ENCODE measurements around the gene PPP1R16B.

PPP1R16B gene

DNA sequence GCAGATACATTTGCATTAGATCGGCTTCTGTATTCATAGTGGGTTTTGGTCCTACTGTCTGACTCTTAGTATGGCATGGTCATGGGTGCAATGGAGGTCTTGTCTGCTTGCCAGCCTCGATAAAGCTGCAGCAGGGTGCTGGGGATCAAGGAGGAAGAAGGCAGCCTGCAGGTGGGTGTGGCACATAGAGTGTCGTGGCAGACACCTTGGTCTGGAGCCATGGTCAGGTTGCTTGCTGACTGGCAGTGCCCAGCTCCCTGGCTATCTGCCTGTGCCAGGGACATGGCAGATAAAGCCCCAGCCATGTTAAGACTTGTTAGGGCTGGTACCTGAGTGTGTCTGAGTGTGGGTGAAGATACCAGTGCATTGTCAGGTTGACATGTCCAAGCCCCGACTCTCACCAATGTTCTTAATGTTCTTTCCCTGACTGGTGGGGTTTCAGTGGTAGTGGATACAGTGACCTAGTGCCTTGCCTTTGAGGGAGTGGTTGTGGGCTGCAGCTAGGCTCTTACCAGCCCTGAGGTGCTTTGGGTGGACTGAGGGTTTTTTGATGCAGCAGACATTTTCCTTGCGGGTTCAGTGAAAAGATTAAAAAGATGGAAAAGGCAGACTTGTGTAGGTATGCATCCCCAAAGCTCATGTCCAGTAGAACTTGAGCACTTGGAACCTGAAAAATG, 122.5 kb downstream of the PPP1R16B start:
- Histone ChIP-seq H3K9ac (peak overlapping the region; percentile 95; the same call in 1 of the 2 replicates), H3K4me1 (peaks cover 48% of the 10 kb centered on the region), H3K4me2 (peak overlapping the region; percentile 86), H3K36me3 (peaks cover 34% of the 10 kb centered on the region), H3K27me3 (no peaks in the 10 kb centered on the region), H3K4me3 (peak overlapping the region; percentile 92), H3K27ac (no peak overlapping the region; the same call in 1 of the 2 replicates), H4K20me1 (peaks cover 57% of the 10 kb centered on the region), H3K9me3 (no peaks in the 10 kb centered on the region)
- no peak for TF ChIP-seq Cebpa-rat (IDR thresholded peaks at IDR 0.05)

DNA sequence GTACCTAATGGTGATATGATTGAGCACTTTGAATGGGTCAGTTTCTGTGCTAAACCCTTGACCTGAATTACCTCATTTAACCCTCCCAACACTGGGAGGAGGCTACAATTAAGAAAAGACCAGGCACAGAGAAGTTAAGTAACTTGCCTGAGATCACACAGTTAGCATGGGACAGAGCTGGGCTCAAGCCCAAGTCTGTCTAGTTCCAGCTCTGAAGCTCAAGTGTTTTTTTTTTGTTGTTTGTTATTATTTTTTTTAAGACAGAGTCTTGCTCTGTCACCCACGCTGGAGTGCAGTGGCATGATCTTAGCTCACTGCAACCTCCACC, 124.7 kb downstream of the PPP1R16B start:
- H3K36me3 ChIP-seq: peaks cover 54% of the 10 kb centered on the region
- H3K9me3 ChIP-seq: no peaks in the 10 kb centered on the region
- no peak overlapping the region for H3K9ac ChIP-seq
- H3K4me1 ChIP-seq: peaks cover 49% of the 10 kb centered on the region
- no peak for TF ChIP-seq Cebpa-rat (IDR thresholded peaks at IDR 0.05)
- no peak overlapping the region for H3K27ac ChIP-seq
- peaks cover 79% of the 10 kb centered on the region for H4K20me1 ChIP-seq
- H3K4me2 ChIP-seq: peak overlapping the region; percentile 86; the same call in 1 of the 2 replicates
- H3K27me3 ChIP-seq: no peaks in the 10 kb centered on the region
- H3K4me3 ChIP-seq: no peak overlapping the region

DNA sequence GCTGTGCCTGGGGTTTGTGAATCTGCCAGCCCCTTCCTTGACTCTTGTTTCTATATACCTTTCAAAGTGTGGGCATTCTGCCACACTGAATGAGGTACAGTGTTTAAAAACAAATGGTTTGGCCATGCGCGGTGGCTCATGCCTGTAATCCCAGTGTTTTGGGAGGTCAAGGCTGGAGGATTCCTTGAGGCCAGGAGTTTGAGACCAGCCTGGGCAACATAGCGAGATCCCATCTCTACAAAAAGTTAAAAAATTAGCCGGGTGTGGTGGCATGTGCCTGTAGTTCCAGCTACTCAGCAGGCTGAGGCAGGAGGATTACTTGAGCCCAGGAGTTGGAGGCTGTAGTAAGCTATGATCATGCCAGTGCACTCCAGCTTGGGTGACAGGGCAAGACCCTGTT, 126.5 kb downstream of the PPP1R16B start:
- H3K4me3 ChIP-seq: no peak overlapping the region
- peaks cover 96% of the 10 kb centered on the region for H4K20me1 ChIP-seq
- H3K9ac ChIP-seq: no peak overlapping the region
- H3K27me3 ChIP-seq: no peaks in the 10 kb centered on the region
- H3K9me3 ChIP-seq: no peaks in the 10 kb centered on the region
- TF ChIP-seq Cebpa-rat (IDR thresholded peaks at IDR 0.05): no peak
- H3K36me3 ChIP-seq: peaks cover 71% of the 10 kb centered on the region
- no peak overlapping the region for H3K27ac ChIP-seq
- no peak overlapping the region for H3K4me2 ChIP-seq
- peaks cover 65% of the 10 kb centered on the region for H3K4me1 ChIP-seq

DNA sequence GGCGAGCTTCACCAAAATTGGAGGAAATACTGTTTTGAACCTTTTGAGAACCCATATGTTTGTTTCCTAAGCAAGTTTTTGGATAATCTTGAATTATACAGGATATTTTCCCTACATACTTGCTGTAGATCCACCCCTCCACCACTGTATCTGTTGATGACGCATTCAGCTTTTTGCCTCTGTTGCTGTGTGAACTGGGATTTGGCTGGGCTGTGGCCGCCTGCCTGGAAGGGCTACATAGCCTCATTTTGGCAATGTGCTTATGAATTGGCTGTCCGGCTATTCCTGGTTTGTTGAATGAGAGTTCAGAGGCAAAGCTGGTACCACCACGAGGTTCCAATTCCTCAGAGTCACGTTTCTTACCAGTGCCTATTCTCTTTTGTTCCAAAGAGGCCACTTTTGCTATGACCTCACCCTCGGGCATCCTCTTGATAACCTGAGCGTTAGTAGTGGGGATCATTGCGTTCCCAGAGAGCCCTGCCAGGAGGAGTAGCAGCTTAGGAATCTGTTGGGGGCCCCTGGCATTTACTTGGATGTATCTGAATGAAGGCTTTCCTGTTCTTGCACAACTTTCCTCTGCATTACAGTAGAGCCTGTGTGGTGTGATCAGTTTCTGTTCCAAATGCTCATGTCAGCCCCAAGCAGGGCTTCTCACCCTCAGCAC, 127.1 kb downstream of the PPP1R16B start:
- TF ChIP-seq Cebpa-rat (IDR thresholded peaks at IDR 0.05): no peak
- no peak overlapping the region for H3K9ac ChIP-seq
- H3K36me3 ChIP-seq: peaks cover 77% of the 10 kb centered on the region
- no peaks in the 10 kb centered on the region for H3K27me3 ChIP-seq
- peaks cover 66% of the 10 kb centered on the region for H3K4me1 ChIP-seq
- no peak overlapping the region for H3K4me3 ChIP-seq
- H3K9me3 ChIP-seq: no peaks in the 10 kb centered on the region
- peaks cover 100% of the 10 kb centered on the region for H4K20me1 ChIP-seq
- 0 out of 2 replicates have a peak overlapping the region, but pooled peaks have one; percentile 13 for H3K27ac ChIP-seq
- no peak overlapping the region for H3K4me2 ChIP-seq

DNA sequence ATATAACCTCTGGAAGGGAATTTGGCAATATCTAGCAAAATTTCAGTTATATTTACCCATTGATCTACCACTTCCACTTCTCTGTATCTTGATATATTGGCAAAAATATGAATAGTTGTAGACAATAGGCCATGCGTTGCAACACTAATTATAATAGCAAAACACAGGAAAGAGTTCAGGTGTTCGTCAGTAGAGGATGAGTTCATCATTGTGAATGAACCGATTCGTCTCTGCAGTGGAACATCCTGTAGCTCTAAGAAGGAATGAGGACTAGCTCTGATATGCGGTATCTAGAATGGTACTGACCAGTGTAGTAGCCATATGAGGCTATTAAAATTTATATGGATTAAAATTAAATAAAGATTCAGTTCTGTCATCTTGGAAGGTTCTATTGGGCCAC, 129.0 kb downstream of the PPP1R16B start:
- Histone ChIP-seq H3K4me3 (no peak overlapping the region), H3K27ac (no peak overlapping the region), H4K20me1 (peaks cover 100% of the 10 kb centered on the region), H3K36me3 (peaks cover 96% of the 10 kb centered on the region), H3K27me3 (no peaks in the 10 kb centered on the region), H3K9ac (no peak overlapping the region), H3K4me2 (no peak overlapping the region), H3K9me3 (no peaks in the 10 kb centered on the region), H3K4me1 (peaks cover 63% of the 10 kb centered on the region)
- no peak for TF ChIP-seq Cebpa-rat (IDR thresholded peaks at IDR 0.05)

DNA sequence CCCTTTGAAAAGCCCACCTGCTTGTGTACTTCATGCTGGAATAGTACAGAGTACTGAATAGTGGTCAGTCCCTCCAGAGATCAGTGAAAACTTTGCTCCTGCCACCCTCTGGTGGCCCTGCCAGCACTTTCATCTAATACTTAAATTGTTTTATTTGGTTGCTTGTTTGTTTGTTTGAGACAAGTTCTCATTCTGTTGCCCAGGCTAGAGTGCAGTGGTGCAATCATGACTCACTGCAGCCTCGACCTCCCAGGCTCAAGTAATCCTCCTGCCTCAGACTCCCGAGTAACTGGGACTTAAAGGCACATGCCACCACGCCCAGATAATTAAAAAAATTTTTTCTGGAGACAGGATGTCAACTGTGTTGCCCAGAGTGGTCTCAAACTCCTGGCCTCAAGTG, 129.8 kb downstream of the PPP1R16B start:
- peaks cover 60% of the 10 kb centered on the region for H3K4me1 ChIP-seq
- H3K27ac ChIP-seq: no peak overlapping the region
- no peak overlapping the region for H3K9ac ChIP-seq
- no peaks in the 10 kb centered on the region for H3K27me3 ChIP-seq
- no peak for TF ChIP-seq Cebpa-rat (IDR thresholded peaks at IDR 0.05)
- peaks cover 97% of the 10 kb centered on the region for H3K36me3 ChIP-seq
- no peak overlapping the region for H3K4me3 ChIP-seq
- peaks cover 100% of the 10 kb centered on the region for H4K20me1 ChIP-seq
- no peak overlapping the region for H3K4me2 ChIP-seq
- H3K9me3 ChIP-seq: no peaks in the 10 kb centered on the region

DNA sequence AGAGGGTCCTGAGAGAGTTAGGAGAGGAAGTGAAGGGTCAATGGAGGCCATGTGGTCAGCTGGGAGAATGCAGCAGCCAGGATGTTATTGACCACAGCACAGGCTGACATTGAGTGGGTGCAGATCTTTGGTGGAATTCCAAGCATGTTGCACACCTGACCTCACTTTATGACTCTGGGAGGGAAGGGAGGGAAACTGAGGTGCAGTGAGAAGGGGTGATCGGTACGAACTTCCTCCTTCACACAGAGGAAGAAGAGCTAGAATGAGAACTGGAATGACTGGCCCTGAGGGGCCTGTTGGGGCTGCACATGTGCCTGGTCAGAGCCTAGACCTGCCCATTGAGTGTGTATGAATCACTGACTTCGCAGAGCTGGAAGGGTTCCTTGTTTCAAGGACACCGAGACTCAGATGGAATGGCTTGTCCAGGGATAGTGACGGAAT, 130.5 kb downstream of the PPP1R16B start:
- TF ChIP-seq Cebpa-rat (IDR thresholded peaks at IDR 0.05): no peak
- Histone ChIP-seq H4K20me1 (peaks cover 100% of the 10 kb centered on the region), H3K4me2 (0 out of 2 replicates have a peak overlapping the region, but pooled peaks have one; percentile 3), H3K4me3 (no peak overlapping the region), H3K27ac (no peak overlapping the region), H3K36me3 (peaks cover 97% of the 10 kb centered on the region), H3K9me3 (no peaks in the 10 kb centered on the region), H3K27me3 (no peaks in the 10 kb centered on the region), H3K4me1 (peaks cover 57% of the 10 kb centered on the region), H3K9ac (no peak overlapping the region)

DNA sequence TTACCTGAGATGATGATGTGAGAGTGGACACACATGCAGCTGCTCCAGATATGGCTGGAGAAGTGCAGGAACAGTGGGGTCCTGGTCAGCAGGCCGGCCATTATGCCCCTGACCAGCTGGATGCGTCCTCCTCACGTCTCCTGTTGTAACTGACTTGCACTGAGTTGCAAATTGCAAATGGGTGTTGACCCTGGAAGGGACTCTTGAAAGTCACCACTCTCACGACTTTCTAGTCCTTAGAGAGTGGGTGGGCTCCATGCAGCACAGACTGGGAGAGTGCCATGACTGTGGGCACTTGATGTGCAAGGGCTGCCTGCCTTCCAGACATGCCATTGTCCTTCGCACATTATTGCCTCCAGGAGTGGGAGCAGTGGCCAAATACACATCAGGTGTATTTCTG, 131.5 kb downstream of the PPP1R16B start:
- H3K27ac ChIP-seq: no peak overlapping the region
- no peak overlapping the region for H3K4me3 ChIP-seq
- no peak for TF ChIP-seq Cebpa-rat (IDR thresholded peaks at IDR 0.05)
- H3K36me3 ChIP-seq: peaks cover 97% of the 10 kb centered on the region
- H3K4me2 ChIP-seq: peak overlapping the region; percentile 18; the same call in 1 of the 2 replicates
- no peak overlapping the region for H3K9ac ChIP-seq
- H4K20me1 ChIP-seq: peaks cover 100% of the 10 kb centered on the region
- H3K27me3 ChIP-seq: no peaks in the 10 kb centered on the region
- H3K9me3 ChIP-seq: no peaks in the 10 kb centered on the region
- H3K4me1 ChIP-seq: peaks cover 47% of the 10 kb centered on the region

DNA sequence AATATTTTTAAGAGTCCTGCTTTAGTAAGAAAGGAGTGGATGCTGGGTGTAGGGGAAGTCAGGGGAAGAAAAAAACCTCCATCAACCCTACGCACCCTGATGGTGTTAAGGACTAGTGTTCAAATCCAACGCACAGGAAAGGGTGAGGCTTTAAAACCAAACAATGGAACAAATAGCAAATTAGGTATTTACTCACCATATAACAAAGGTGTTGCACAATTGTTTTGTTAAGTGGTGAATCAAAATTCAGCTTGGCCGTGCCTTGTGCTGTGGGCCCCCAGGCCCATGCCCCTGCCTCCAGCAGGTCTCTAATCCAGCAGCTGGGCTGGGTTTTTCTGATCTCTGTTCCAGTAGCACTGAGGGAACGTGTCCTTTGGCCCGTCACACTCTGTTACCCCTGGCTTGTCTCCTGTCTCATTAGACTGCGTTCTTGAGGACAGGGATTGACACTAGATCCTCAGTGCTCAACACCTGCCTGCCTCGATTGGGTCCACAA, 132.5 kb downstream of the PPP1R16B start:
- no peak overlapping the region for H3K9ac ChIP-seq
- H3K27me3 ChIP-seq: no peaks in the 10 kb centered on the region
- peaks cover 97% of the 10 kb centered on the region for H3K36me3 ChIP-seq
- peak; percentile 24; the same call in 1 of the 2 replicates for TF ChIP-seq Cebpa-rat (IDR thresholded peaks at IDR 0.05)
- peaks cover 44% of the 10 kb centered on the region for H3K4me1 ChIP-seq
- peaks cover 100% of the 10 kb centered on the region for H4K20me1 ChIP-seq
- H3K4me3 ChIP-seq: no peak overlapping the region
- no peaks in the 10 kb centered on the region for H3K9me3 ChIP-seq
- H3K27ac ChIP-seq: no peak overlapping the region
- 0 out of 2 replicates have a peak overlapping the region, but pooled peaks have one; percentile 18 for H3K4me2 ChIP-seq

DNA sequence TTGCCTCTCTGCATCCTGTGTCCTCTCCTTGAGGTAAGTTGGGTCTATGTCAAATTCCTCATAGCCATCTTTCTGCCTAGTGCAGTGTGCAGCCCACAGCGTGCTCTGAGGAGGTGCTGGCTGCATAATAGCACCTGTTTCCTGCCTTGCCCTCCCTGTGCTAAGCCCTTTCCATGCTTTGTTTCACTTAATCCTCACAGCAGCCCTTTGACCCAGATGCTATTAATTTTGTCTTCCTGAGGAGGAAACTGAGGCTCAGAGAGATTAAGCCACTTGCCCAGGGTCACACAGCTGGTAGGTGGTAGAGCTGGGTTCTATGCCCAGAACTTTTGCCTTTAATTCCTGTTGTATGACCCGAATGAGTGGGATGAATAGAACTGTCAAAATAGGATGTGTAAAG, 134.2 kb downstream of the PPP1R16B start:
- H3K9me3 ChIP-seq: no peaks in the 10 kb centered on the region
- no peak overlapping the region for H3K27ac ChIP-seq
- H3K27me3 ChIP-seq: no peaks in the 10 kb centered on the region
- H3K4me2 ChIP-seq: no peak overlapping the region
- peaks cover 97% of the 10 kb centered on the region for H3K36me3 ChIP-seq
- peaks cover 44% of the 10 kb centered on the region for H3K4me1 ChIP-seq
- H4K20me1 ChIP-seq: peaks cover 94% of the 10 kb centered on the region
- H3K4me3 ChIP-seq: no peak overlapping the region
- H3K9ac ChIP-seq: 0 out of 2 replicates have a peak overlapping the region, but pooled peaks have one; percentile 1
- no peak for TF ChIP-seq Cebpa-rat (IDR thresholded peaks at IDR 0.05)
